A549 (cell line): ENCODE data around the gene CABCOCO1.

Experiments used
- CEBPB ChIP-seq, 2 experiments: fragments of >200 bp in 1 of 2; sonication (Bioruptor Twin) in 1 of 2; formaldehyde crosslinking in 1 of 2; IDR thresholded peaks; 2 replicates each; pipeline ENCODE4 v1.6.1; 2012 to 2016
- JUN ChIP-seq, 2 experiments: fragments of >200 bp; sonication (Bioruptor Twin); formaldehyde crosslinking; IDR thresholded peaks; 2 replicates in 1 of 2; 3 replicates in 1 of 2; pipeline ENCODE4 v1.6.1; 2016 to 2017
- KDM5A ChIP-seq: fragments of 200-600 bp; sonication (generic); IDR thresholded peaks from 2 replicates; pipeline ENCODE4 v1.6.1; 2016; ENCODE audit warnings: antibody characterized with exemption, mild to moderate bottlenecking
- NR3C1 ChIP-seq: fragments of >200 bp; sonication (Bioruptor Twin); formaldehyde crosslinking; IDR thresholded peaks from 3 replicates; pipeline ENCODE4 v1.6.1; 2017
- PHF8 ChIP-seq: fragments of 200-600 bp; sonication (generic); IDR thresholded peaks from 2 replicates; pipeline ENCODE4 v1.6.1; 2016; ENCODE audit warnings: low read depth, mild to moderate bottlenecking, antibody characterized with exemption, moderate library complexity, borderline replicate concordance
- POLR2A ChIP-seq: IDR thresholded peaks from 2 replicates; pipeline ENCODE4 v1.6.1; 2012; ENCODE audit warnings: mild to moderate bottlenecking, low read length
- TF ChIP-seq, protein P1 (sequence below): fragments of >200 bp; sonication (Bioruptor Twin); formaldehyde crosslinking; IDR thresholded peaks from 3 replicates; pipeline ENCODE4 v1.5.1; 2016

- TF ChIP-seq, protein P1, sequence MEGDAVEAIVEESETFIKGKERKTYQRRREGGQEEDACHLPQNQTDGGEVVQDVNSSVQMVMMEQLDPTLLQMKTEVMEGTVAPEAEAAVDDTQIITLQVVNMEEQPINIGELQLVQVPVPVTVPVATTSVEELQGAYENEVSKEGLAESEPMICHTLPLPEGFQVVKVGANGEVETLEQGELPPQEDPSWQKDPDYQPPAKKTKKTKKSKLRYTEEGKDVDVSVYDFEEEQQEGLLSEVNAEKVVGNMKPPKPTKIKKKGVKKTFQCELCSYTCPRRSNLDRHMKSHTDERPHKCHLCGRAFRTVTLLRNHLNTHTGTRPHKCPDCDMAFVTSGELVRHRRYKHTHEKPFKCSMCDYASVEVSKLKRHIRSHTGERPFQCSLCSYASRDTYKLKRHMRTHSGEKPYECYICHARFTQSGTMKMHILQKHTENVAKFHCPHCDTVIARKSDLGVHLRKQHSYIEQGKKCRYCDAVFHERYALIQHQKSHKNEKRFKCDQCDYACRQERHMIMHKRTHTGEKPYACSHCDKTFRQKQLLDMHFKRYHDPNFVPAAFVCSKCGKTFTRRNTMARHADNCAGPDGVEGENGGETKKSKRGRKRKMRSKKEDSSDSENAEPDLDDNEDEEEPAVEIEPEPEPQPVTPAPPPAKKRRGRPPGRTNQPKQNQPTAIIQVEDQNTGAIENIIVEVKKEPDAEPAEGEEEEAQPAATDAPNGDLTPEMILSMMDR: no peak
- TF ChIP-seq CEBPB (IDR thresholded peaks at IDR 0.05) (no peak), POLR2A (no peak), NR3C1 (no peak), JUN (IDR thresholded peaks at IDR 0.05) (no peak), PHF8 (no peak), KDM5A (no peak)
Measured at GRCh38 chr10:61792921-61793320, 130.2 kb downstream of the CABCOCO1 start.
